SKM-1 treated with dmso at 0.1 percent for 144 hours (cell line): Measurements from ENCODE around the gene RPL15.

Source experiments
- DNase-seq: peaks from one replicate; lab custom pipeline; 2025; ENCODE audit not compliant: unreplicated experiment; lab: John Stamatoyannopoulos, UW

Gene RPL15

DNA sequence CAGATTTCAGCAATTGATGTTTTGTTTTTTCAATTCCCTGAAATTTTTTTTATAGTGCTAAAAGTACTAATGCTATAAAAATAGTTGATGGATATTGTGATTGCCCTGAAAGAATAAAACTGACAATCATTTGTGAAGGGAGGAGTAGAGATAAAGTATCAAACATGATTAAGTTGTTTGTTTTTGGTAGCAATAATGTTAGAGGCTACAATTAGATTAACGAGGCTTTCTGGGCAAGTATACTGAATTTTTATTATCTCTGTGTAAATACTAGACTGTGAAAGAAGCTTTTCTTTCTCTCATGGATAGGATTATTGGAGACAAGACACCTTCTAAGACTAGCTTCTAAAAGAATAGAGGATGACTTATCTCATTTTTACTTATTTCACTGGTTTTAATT, 43.7 kb downstream of the RPL15 start:
- no peak for DNase-seq

DNA sequence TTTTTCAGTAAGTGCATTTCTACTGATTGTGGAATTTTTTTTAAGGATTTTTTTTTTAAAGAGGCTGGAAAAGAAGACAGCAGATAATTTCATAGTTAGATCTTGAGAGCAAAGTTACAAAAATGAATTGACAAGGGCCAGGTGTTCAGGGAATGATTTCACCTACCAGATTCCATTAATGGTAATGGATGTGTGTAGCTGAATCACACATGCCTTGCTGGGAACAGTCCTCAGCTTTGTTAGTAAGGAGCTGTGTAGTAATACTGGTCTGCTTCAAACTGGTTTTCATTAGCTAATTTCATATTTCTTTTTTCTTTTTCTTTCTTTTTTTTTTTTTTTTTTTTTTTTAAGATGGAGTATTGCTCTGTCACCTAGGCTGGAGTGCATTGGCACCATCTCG, 44.1 kb downstream of the RPL15 start:
- no peak for DNase-seq

- DNase-seq, result no peak
Observed at GRCh38 chr3:23961913-23962312, 45.0 kb downstream of the RPL15 start.

- no peak for DNase-seq
Observed at GRCh38 chr3:23964537-23965235, 47.8 kb downstream of the RPL15 start.

DNA sequence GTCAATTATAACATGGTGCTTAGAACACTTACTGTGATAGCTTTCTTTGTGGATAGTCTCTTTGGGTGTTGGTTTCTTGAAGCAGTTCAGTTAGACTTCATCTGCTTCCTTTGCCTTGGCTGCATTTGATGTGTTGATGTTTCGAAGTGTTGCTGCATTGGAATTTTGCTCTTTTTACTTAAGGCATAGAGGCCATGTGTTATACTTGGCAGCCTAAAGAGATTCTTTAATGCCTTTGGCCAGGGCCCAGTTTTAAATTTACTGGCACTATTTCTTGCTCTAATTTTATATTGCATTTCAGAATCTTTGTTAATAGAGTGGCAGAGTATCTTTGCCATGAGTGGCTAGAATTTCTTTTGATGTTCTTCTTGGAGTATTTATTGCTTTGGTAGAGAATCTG, 49.4 kb downstream of the RPL15 start:
- DNase-seq, result no peak

DNA sequence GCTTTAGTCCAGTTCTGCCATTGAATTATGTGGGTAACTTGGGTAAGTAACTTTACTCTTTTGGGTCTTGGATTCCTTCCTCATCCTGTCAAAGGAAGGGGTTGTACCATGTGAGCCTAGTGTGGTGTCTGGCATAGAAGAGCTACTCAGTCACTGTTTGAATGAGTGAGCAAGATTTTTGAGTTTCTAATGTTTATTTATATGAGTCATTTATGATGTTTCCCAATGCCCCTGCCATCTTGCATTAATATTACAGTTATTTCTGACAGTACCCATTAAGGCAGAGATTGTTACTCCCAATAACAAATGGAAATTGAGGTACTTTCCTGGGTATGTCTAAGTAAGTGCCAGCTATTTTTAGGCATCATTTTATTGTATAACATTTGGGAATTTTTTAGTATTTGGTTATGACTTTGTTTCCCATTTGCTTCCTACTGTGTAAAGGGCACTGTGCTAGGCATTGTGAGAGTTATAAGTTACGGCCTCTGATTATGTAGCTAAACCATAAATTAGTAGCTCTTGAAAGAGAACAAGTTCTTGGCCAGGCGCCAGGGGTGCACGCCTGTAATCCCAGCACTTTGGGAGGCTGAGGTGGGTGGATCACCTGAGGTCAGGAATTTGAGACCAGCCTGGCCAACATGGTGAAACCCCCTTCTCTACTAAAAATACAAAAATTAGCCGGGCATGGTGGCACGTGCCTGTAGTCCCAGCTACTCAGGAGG, 51.7 kb downstream of the RPL15 start:
- DNase-seq, result no peak

DNA sequence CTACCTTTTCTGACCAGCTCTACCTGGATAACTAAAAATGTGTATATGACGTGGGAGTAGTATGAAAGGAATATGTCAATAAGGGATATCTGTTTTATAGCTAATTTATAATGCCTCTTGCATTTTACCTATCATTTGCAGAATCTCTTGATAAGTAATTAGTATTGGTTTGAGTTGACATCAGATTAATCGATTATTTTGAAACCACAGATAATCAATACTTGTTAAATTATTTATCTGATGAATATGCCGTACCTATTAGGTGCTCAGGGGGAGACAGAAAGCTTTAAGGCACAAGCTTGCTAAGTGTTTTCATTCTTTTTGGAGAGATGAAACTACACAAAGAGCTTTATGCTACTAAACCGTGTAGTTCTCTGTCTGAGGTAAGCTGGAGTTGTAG, 52.5 kb downstream of the RPL15 start:
- DNase-seq, result no peak
